NK-92 (cell line): ENCODE data around the gene SYT17.

Experiments used
- DNase-seq: peaks from one replicate; lab custom pipeline; 2025; ENCODE audit not compliant: unreplicated experiment; lab: John Stamatoyannopoulos, UW

SYT17 gene

GRCh38 chr16:19138601-19139000 is 29.4 kb upstream of the SYT17 start:
- no peak for DNase-seq

DNA sequence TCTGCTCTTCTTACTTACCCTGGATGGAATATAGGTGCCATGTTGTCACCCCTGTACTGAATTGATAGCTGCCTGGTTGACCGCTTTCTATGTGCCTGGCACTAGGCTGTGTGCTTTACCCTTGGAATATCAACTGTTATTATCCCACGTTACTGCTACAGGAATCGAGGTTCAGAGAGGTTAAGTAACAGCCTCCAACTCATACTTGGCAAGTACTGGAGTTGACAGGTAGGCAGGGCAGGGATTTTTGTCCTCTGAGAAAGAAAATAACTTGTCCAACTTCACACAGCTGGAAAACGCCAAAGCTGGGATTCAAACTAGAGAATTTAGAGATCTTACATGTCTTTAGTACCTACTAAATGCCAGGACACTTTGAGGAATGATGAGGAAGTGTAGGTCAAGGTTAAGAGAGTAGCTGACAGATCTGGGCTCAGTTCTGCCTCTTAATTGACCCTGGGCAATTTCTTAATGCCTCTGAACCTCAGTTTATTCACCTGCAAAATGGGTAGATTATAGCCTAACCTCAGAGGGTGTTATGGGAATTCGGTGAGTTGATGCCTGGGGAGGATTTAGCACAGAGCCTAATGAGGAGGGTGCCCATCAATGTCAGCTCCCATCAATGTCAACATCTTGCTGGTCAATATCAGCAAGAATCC is 28.5 kb upstream of the SYT17 start:
- DNase-seq, result no peak

DNA sequence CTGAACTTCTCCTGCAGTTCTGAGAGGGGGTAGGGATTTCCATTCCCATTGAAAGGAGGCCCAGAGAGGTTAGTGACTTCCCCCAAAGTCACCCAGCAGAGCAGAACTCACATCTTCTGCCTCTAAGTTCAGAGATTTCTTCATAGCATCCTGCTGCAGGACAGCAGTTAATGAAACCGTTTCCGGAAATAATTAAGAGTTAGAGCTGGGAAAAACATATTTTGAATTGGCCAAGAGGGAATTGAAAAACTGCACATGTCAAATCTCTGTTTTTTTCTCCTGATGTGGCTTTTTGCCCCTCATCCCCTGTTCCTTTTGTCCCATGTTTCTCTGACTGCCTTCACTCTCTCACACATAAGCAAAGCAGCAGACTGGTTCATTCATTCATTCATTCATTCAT is 27.6 kb upstream of the SYT17 start:
- no peak for DNase-seq

DNA sequence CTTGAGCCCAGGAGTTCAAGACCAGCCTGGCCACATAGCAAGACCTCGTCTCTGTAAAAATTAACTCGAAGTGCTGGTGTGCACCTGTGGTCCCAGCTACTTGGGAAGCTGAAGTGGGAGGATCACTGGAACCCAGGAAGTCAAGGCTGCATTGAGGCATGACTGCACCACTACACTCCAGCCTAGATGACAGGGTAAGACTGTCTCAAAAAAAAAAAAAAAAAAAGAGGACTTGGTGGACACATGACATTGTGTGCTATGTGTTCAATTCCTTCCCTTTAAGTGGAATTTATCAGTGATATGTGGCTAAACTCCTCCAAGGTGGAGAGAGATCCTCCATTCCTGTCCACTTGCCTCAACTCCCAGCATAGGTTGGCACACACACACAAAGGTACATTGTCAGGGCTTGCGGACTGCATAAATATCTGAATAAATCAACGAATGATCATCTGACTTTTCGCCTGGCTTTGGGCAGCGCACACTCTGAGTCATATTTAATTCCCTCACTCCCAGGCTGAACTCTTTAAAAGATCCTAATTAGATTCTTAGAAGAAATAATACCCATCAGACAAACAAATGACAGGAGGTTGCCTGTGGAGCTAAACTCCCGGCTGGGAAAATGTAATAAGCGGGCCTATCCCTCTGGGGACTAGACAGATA is 25.0 kb upstream of the SYT17 start:
- no peak for DNase-seq

DNA sequence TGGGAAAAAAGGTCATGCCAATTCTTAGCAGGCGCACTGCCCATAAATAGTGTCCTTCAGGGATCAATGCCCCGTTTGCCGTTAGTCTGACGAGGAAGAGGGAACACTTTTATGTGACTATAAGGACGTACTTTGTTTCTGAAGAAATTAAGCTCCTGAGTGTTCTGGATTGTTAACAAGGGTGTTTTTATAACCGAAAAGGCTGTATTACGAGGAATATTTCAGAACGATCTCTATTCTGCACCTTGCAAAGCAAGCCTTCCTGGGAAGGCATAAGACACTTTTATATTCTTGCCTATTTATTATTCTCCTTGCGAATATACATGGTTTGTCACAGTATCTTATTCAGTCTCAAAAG is 24.5 kb upstream of the SYT17 start:
- no peak for DNase-seq

DNA sequence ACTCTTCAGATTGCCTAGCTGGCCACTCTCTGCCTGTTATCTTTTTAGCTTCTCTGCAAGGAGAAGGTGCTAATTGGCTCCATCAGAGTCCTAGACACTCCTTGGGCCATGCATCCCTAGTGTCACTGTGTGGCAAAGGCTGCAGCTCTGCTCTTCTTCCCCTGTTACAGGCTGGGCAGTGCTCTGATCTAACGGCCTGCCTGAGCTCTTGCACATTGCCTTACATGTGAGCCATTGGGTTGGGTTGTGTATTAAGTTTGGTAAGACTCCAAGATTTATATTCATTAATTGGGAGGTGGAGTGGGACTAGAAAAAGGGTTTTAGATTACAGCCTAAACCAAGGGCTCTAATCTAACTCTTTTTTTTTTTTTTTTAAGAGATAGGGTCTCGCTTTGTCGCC is 23.0 kb upstream of the SYT17 start:
- no peak for DNase-seq

DNA sequence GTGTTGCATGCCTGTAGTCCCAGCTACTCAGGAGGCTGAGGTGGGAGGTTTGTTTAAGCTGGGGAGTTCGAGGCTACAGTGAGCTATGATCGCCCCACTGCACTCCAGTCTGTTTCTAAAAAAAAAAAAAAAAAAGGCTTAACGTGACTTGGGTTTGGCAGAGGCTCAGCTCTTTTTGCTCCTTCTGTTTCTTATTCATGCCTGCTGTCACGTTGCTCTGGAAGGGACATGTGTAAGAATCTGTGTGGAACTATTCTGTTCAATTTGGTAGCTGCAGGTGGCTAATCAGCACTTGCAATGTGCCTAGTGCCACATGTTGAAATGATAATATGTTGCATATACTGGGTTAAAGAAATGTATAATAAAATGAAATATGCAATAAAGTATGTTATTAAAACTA is 20.9 kb upstream of the SYT17 start:
- no peak for DNase-seq

DNA sequence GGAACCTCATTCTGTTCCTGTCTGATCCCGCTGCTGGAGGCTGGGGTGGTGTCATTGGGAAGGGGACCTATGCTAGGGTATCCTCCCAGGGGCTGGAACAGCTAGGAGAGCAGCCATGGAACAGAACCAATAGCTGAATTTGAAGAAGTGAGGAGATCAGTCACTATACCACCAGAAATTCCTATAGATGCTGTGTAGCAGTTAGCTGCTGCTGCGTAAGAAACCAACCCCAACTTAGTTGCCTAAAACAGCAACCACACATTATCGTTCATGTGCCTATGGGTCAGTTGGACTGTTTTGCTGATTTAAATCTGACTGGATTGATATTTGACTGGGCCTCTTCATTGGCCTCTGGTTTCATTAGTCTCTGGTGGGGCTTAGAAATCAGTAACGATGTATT is 20.4 kb upstream of the SYT17 start:
- DNase-seq, result no peak

- no peak for DNase-seq
Observed at GRCh38 chr16:19148189-19148588, 19.9 kb upstream of the SYT17 start.

GRCh38 chr16:19151310-19151709 is 16.7 kb upstream of the SYT17 start:
- DNase-seq, result no peak

DNA sequence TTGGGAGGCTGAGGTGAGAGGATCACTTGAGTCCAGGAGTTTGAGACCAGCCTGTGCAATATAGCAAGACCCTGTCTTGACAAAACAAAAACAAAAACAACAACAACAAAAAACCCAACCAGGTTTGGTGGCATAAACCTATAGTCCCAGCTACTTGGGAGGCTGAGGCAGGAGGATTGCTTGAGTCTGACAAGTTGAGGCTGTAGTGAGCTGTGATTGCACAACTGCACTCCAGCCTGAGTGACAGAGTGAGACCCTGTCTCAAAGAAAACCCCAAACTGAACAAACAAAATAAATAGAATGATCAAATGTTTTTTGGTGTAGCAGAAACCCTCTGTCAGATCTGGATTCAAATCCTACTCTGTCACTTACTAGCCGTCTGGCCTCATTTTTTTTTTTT is 16.0 kb upstream of the SYT17 start:
- no peak for DNase-seq

GRCh38 chr16:19153876-19154275 is 14.2 kb upstream of the SYT17 start:
- DNase-seq, result no peak

DNA sequence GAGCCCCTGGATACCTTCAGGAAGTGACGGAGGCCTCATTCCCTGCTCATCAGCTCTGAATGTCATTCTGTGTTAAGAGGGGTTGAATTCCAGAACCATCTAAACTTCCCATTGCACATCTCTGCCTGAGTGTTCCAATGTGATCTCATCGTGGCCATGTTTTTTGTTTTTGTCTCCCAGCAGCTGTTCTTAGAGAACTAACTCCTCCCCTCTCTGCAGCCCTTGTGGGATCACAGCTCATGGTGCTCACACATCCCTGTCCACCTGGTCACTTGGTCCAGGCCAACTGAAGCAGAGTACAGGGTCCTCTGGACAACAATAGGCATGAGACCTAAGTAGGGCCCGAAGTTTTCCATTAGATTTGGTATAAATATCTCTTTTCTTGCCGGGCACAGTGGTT is 6.0 kb upstream of the SYT17 start:
- DNase-seq, result no peak

DNA sequence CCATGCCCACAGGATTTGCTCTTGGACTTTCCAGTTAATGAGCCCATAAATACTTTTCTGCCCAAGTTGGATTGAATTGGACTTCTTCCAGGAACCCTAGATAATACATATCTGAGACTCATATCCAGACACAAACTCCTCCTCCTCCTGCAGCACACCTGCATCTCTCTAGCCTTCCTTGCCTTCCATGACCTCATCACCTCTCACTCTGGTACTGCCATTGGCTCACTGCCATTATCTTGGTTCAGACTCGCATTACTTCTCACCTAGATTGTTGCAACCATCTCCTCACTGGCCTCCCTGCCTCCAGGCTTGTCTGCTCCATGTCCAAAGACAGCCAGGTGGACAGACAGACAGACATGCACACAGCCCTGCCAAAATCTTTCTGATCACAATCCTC is 4.8 kb upstream of the SYT17 start:
- no peak for DNase-seq

DNA sequence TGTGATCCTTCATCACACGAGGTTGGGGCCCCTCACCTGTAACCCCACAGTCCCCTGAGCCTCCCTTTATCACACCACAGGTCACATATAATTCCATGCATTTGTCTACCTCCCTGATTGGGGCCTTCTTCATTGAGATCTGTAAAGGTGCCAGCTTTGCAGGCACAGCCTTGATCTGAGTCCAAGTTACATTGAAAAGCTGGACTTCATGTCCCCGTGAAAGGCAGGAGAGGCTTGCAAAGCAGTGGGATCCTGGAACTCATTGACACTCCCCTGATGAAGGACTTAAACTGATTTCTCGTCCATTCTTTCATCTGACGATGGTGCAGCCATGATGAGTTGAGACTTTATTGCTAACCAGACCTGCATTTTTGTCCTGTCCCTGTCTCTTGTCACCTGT is 3.8 kb upstream of the SYT17 start:
- DNase-seq, result no peak

DNA sequence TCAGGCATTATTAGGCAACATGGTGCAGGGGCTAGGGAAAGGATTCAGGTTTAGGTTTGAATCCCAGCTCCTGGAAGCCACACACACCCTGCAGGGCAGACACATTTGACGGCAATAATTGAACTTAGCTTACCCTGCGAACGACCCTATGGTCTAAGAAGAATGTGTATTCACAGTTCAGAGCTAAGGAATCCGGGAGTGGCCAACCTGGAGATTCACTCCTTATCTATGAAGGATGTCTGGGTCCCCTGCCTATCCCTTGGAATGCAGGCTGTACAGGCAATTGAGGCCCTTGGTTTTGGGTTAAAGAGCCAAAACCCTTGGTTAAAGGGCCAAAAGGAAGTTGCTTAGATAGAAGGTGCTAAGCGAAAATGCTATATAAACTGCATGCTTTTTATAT is 2.9 kb upstream of the SYT17 start:
- DNase-seq, result no peak

DNA sequence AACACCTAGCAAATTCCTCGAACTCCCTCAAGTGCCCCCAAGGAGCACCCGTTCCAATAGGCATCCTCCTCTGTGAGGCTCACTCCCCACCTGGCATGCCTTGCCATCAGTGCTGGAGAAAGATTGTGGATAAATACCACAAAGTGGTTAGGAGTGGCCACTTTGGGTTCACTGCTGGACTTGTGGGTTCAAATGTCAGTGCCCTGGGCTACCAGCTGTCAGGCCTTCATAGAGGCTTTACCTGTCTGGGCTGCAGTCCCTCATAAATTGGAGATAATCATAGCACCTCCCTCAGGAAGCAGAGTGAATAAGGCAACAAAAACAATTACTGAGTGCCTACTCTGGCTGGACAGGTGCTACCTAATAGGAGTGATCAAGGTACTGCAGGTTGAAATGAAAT is 1.5 kb upstream of the SYT17 start:
- DNase-seq, result no peak

- no peak for DNase-seq
Observed at GRCh38 chr16:19168371-19169081, 486 bp downstream of the SYT17 start.

GRCh38 chr16:19169082-19169639 is 1.1 kb downstream of the SYT17 start:
- no peak for DNase-seq

DNA sequence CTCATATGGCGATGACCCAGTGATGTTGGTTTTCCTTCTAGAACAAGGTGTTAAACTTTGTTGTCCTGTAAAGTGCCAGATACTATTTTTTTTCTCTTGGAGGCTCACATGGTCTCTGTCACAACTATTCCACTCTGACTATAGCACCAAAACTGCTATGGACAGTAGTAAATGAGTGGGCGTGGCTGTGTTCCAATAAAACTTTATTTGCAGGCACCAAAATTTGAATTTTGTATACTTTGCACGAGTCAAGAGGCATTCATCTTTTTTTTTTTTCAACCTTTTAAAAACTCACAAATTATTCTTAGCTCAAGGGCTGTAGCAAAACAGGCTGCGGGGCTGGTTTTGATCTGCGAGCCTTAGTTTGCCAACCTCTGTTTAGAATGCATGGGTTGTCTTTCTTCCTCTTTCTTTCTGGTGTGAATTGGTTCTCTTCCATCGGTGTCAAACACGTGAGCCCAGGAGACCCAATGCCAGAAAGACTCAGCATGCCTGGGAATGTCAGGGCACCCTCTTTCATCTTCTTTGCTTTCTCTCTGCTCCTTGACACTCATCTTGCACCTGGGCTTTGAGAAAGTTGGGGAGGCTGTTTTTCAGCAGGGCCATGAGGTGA is 2.1 kb downstream of the SYT17 start:
- DNase-seq, result no peak

DNA sequence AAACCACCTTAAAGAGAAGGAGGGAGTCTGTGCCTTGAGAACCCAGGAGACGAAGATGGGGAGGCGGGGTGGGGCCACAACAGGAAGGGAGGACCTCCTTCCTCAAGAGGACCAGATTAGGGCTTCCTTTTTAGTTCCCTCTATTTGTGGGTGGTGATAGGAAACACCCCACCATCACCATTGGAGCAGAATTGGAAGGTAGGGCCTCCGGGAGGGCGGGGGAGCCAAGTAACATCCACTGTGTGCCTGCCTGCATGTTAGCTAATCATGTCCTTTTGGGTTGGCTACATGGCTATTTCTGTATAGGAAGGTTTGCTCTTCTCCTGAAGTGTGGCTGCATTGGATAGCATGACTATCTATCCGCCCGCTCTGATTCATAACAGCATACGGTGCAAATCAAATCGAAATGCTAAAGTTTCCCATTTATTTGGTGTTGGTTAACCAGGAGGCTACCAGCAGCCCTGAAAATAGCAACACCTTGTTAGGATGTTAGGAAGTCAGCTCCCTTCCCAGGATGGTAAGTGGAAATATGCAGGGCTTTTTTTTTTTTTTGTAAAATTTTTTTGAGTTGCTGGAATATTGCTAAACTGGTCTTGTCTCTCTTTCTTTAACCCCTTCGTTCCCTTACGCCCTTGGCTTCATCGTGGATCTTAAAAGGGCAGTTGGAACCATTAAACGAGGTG is 4.2 kb downstream of the SYT17 start:
- DNase-seq, result no peak
